Left ventricle myocardium inferior (tissue), 1 donor: ENCODE results near the gene CALML6. TPM values are rescaled to one million over a fixed set of nuclear protein-coding genes. Genes with fewer than 3 reads are reported as not detected.

Experiments used
- DNase-seq: peaks from one replicate; pipeline ENCODE4 v3.0.0-alpha.2; 2020
- H3K27ac ChIP-seq: fragments of 200-600 bp; replicated peaks from 2 replicates; pipeline ENCODE4 v1.8.0; 2021
- H3K27me3 ChIP-seq: fragments of 200-600 bp; 2 replicates; pipeline ENCODE4 v1.8.0; 2021; ENCODE audit warnings: low read depth
- H3K36me3 ChIP-seq: fragments of 200-600 bp; 2 replicates; pipeline ENCODE4 v1.8.0; 2021
- H3K4me1 ChIP-seq: fragments of 200-600 bp; 2 replicates; pipeline ENCODE4 v1.8.0; 2021
- H3K4me3 ChIP-seq: fragments of 200-600 bp; 2 replicates; pipeline ENCODE4 v1.8.0; 2021; ENCODE audit warnings: mild to moderate bottlenecking, moderate library complexity
- H3K9me3 ChIP-seq: fragments of 200-600 bp; replicated peaks from 2 replicates; pipeline ENCODE4 v1.8.0; 2021
- intact Hi-C: fragments of 100-400 bp; cut with micrococcal nuclease; formaldehyde crosslinking; loops from one replicate; pipeline ENCODE4 v1.11.0; 2022
- total RNA-seq: library from RNA; stranded (reverse); fragmentation: NEBNext Ultra II Directional; extraction: Animal tissue kit (Norgen Biotek cat#: 25700); gene quantifications from one replicate; pipeline ENCODE4 v1.2.1, GENCODE V29; 2021
- TF ChIP-seq, protein P1 (sequence below): fragments of 200-600 bp; IDR thresholded peaks from 2 replicates; pipeline ENCODE4 v1.8.0; 2021; ENCODE audit warnings: antibody characterized with exemption, mild to moderate bottlenecking, borderline replicate concordance
- donor health status: DM: no; HTN: yes; CAD: no; lungs with severe emphysema.

Gene CALML6
- total RNA-seq, 1 donor from 2014 or later: not detected

DNA sequence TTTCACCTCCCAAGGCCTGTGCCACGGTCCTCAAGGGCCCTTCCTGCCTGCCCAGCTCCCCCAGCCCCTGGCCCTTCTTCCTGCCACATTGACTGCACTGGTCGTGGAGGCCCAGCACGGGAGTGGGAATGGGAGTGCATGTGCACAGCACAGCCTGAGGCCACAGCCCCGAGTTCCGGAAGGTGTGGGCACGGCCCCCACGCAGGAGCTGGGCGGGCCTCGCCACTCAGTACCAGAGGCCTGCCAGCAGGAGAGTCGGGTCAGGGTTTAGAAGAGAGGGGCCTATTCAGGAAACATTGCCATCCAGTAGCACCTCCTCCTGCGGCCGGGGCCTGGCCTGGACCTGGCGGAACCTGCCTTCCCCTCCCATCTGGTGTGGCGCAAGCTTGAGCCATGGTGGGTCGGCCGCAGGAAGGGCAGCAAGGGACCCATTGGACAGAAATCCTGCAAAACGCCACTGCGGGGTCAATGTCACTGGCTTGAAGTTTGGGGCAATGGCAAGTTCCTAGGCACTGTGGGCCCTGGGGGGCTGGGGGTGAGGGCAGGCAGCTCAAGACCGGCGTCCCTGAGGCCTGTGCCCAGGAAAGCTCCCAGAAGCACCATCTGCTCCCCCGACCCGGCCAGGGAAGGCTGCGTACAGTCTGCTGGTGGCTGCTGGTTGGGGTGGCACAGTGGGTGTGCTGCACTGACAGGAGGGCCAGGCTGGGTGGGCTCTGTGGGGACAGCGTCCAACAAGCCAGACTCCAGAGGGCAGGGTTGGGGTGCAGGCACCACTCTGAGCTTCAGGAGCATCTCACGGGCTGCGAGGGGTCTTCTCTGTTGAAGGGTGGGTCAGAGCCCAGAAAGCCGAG lies 5.8 kb downstream of the CALML6 start:
- Histone ChIP-seq H3K9me3 (no peaks in the 10 kb centered on the region), H3K36me3 (no peaks in the 10 kb centered on the region), H3K4me1 (peaks cover 23% of the 10 kb centered on the region), H3K27me3 (no peaks in the 10 kb centered on the region), H3K4me3 (no peak overlapping the region), H3K27ac (no peak overlapping the region)
- DNase-seq: no peak
- TF ChIP-seq, protein P1, sequence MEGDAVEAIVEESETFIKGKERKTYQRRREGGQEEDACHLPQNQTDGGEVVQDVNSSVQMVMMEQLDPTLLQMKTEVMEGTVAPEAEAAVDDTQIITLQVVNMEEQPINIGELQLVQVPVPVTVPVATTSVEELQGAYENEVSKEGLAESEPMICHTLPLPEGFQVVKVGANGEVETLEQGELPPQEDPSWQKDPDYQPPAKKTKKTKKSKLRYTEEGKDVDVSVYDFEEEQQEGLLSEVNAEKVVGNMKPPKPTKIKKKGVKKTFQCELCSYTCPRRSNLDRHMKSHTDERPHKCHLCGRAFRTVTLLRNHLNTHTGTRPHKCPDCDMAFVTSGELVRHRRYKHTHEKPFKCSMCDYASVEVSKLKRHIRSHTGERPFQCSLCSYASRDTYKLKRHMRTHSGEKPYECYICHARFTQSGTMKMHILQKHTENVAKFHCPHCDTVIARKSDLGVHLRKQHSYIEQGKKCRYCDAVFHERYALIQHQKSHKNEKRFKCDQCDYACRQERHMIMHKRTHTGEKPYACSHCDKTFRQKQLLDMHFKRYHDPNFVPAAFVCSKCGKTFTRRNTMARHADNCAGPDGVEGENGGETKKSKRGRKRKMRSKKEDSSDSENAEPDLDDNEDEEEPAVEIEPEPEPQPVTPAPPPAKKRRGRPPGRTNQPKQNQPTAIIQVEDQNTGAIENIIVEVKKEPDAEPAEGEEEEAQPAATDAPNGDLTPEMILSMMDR: no peak
- intact Hi-C loops: no loop called here

- Histone ChIP-seq H3K4me3 (no peak overlapping the region), H3K36me3 (no peaks in the 10 kb centered on the region), H3K27ac (no peak overlapping the region), H3K27me3 (no peaks in the 10 kb centered on the region), H3K9me3 (no peaks in the 10 kb centered on the region), H3K4me1 (peaks cover 24% of the 10 kb centered on the region)
- DNase-seq: no peak
- TF ChIP-seq, protein P1: no peak
- intact Hi-C loops: no loop called here
Measured at GRCh38 chr1:1921459-1921862, 6.4 kb downstream of the CALML6 start.

DNA sequence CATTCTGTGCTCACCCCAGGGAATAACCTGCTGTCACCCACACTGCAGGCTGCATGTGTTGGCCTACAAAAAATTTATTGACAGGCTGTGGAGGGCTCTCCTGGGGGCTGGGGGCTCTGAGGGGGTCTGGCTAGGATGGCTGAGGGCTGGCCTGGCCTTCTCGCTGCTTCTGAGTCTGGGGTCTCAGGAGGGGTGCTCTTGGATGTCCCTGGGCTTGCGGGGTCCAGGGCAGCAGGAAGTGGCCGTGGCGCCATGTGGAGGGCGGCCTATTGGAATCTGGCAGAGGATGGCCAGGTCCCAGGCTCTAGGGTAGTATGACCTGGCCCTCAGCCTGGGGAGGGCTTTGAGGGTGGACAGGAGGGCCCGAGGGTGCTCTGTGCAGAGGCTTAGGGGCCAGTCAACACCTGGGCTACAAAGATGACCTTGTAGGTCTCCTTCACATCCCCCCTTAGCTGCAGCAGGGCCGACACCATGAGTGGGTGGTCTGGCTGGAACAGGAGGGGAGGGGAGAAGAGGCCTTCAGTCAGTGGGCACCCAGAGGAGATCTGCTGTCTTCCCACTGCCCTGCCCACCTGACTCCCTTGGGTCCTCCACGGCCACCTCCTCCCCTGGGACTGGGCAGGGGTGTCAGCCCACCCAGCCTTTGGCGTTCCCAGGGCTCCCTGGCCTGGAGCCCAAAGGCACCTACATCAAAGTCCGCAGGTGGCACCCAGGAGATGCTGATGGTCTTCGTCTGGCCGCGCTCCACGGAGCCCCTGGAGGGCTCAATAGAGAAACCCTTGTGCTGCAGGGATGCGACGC lies 7.0 kb downstream of the CALML6 start:
- TF ChIP-seq, protein P1: no peak
- no peaks in the 10 kb centered on the region for H3K36me3 ChIP-seq
- no peak overlapping the region for H3K4me3 ChIP-seq
- intact Hi-C loops: no loop called here
- H3K9me3 ChIP-seq: no peaks in the 10 kb centered on the region
- no peak overlapping the region for H3K27ac ChIP-seq
- peaks cover 30% of the 10 kb centered on the region for H3K4me1 ChIP-seq
- no peak for DNase-seq
- H3K27me3 ChIP-seq: no peaks in the 10 kb centered on the region

DNA sequence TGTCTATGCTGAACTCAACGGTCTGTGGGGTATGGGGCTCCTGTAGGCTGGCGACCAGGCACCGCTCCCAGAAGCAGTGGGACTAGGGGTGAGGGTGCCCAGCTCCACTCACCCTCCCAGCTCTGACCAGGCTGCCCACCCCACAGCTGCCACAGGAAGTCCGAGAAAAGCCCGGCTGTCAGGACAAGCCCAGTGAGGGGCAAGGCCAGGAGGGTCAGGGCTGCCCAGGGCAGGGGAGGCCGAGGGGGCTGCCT lies 7.6 kb downstream of the CALML6 start:
- TF ChIP-seq, protein P1: no peak
- peaks cover 35% of the 10 kb centered on the region for H3K4me1 ChIP-seq
- no peak overlapping the region for H3K27ac ChIP-seq
- DNase-seq: no peak
- intact Hi-C loops: no loop called here
- no peaks in the 10 kb centered on the region for H3K36me3 ChIP-seq
- H3K9me3 ChIP-seq: no peaks in the 10 kb centered on the region
- no peak overlapping the region for H3K4me3 ChIP-seq
- no peaks in the 10 kb centered on the region for H3K27me3 ChIP-seq

DNA sequence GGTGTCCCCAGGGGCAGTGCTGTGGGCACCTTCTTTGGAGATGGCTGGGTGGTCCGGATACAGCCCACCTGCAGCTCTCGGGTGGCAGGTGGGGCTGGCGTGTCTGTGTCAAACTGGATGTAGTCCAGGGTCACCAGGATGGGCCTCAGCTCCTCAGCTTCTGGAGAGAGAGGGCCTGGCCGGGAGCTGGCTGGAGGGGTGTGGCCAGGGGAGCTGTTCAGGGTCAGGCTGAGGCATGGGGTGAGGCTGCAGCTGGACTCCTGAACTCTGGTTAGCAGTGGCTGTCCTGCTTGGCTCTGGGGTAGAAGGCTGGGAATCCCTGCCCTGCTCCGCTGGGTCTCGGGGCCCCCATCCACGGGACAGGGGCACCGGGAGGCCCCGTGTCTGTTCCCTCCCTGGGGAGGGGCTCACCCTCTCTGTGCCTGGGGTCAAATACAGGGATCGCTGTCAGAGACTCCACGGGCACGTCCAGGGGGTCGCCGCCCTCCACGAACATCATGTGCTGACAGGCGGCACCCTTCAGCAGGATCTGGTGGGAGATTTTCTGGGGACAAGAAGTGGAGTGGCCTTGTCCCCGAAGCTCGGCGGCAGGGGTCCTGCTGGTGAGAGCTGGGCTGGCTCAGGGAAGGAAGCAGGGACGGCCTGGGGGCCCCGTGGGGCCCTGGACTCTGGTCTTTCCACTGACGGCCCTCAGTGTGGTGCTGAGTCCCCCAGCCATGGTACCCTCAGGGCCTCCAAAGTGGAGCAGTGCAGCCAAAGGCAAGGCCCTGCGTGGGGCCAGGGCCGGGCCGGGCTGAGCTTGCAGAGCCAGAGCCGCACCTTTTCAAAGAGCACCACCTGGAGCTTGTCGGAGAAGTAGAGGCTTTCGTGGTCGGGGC lies 8.1 kb downstream of the CALML6 start:
- Histone ChIP-seq H3K36me3 (no peaks in the 10 kb centered on the region), H3K27ac (no peak overlapping the region), H3K4me1 (peaks cover 34% of the 10 kb centered on the region), H3K27me3 (no peaks in the 10 kb centered on the region), H3K9me3 (no peaks in the 10 kb centered on the region), H3K4me3 (no peak overlapping the region)
- intact Hi-C loops: no loop called here
- no peak for DNase-seq
- TF ChIP-seq, protein P1: no peak
